Caco-2 (cell line): ENCODE measurements around the gene OSBPL10. TPM values are rescaled to one million over a fixed set of nuclear protein-coding genes. Genes with fewer than 3 reads are reported as not detected.
"Not testable (repeated sequence)": the region's sequence is repeated elsewhere in the genome, so short reads cannot be mapped to it uniquely, and the experiment has no call there.

Experiments used
- BruUV-seq: library from RNA; stranded (reverse); fragments of 400-500 nt; replicated peaks from 2 replicates; lab custom pipeline; 2021; lab: Mats Ljungman, UMichigan
- CTCF ChIA-PET: fragments of 300-600 bp; sonication (Branson Sonifier 250); formaldehyde crosslinking; loops from one replicate; lab custom pipeline; 2022; ENCODE audit warnings: antibody characterized with exemption; lab: Charles Lee
- POLR2A ChIA-PET: fragments of 300-600 bp; sonication (Branson Sonifier 250); formaldehyde crosslinking; loops from one replicate; lab custom pipeline; 2022; ENCODE audit warnings: antibody characterized with exemption; lab: Charles Lee
- DNase-seq, 2 experiments: peaks; one replicate each; pipeline versions ENCODE4 v3.0.0 to v3.0.0-alpha.2; 2020 to 2022
- H3K27me3 ChIP-seq: replicated peaks from 2 replicates; pipeline ENCODE4 v1.6.0; 2011; ENCODE audit warnings: low read length; ENCODE audit not compliant: control insufficient read depth, insufficient read depth
- H3K36me3 ChIP-seq: 2 replicates; pipeline ENCODE4 v1.5.1; 2011; ENCODE audit warnings: low read length; ENCODE audit not compliant: control insufficient read depth, insufficient read depth
- H3K4me1 ChIP-seq: fragments of 250-450 bp; sonication (Bioruptor Pico); 2 replicates; pipeline ENCODE4 v1.5.1; 2020; ENCODE audit warnings: mild to moderate bottlenecking
- H3K4me3 ChIP-seq: 2 replicates; pipeline ENCODE4 v1.5.1; 2011; ENCODE audit warnings: low read depth, mild to moderate bottlenecking, control low read depth, low read length
- H3K9me3 ChIP-seq: fragments of 250-450 bp; sonication (Bioruptor Pico); 2 replicates; pipeline ENCODE4 v1.5.1; 2020; ENCODE audit warnings: mild to moderate bottlenecking, moderate library complexity
- H3K27ac Mint-ChIP-seq: one replicate; pipeline ENCODE4 v1.8.0; 2022; ENCODE audit warnings: mixed read lengths; ENCODE audit not compliant: unreplicated experiment
- H3K27me3 Mint-ChIP-seq: one replicate; pipeline ENCODE4 v1.8.0; 2022; ENCODE audit warnings: mixed read lengths; ENCODE audit not compliant: insufficient read depth, unreplicated experiment
- H3K36me3 Mint-ChIP-seq: one replicate; pipeline ENCODE4 v1.8.0; 2022; ENCODE audit warnings: mild to moderate bottlenecking, mixed read lengths; ENCODE audit not compliant: insufficient read depth, unreplicated experiment
- H3K4me1 Mint-ChIP-seq: one replicate; pipeline ENCODE4 v1.8.0; 2022; ENCODE audit warnings: low read depth, mixed read lengths; ENCODE audit not compliant: unreplicated experiment
- H3K4me3 Mint-ChIP-seq: one replicate; pipeline ENCODE4 v1.8.0; 2022; ENCODE audit warnings: mild to moderate bottlenecking, moderate library complexity, mixed read lengths; ENCODE audit not compliant: unreplicated experiment
- H3K9me3 Mint-ChIP-seq: one replicate; pipeline ENCODE4 v1.8.0; 2022; ENCODE audit warnings: mixed read lengths; ENCODE audit not compliant: unreplicated experiment
- CTCF ChIP-seq, 2 experiments: fragments of 200-600 bp in 1 of 2; IDR thresholded peaks; 1 replicate in 1 of 2; 2 replicates in 1 of 2; pipeline versions ENCODE4 v1.5.1 to v1.8.0; 2011 to 2022; ENCODE audit warnings: antibody characterized with exemption in 1 of 2, control low read depth in 1 of 2, inconsistent platforms in 1 of 2, low read depth in 1 of 2, low read length in 1 of 2, mild to moderate bottlenecking in 1 of 2, moderate library complexity in 1 of 2; ENCODE audit not compliant: insufficient read depth in 1 of 2, severe bottlenecking in 1 of 2, unreplicated experiment in 1 of 2
- intact Hi-C: fragments of 100-400 bp; cut with micrococcal nuclease; formaldehyde crosslinking; loops from one replicate; pipeline ENCODE4 v1.10.0; 2022; ENCODE audit not compliant: unreplicated experiment
- total RNA-seq: library from RNA; stranded (reverse); gene quantifications from 2 replicates; pipeline ENCODE4 v1.2.3, GENCODE V29; 2022

The OSBPL10 gene
- total RNA-seq, 1 experiment from 2014 or later: 71.2 TPM

- POLR2A ChIA-PET: no interaction called here
Measured at GRCh38 chr3:31997500-31997899, 16.4 kb upstream of the OSBPL10 start.

GRCh38 chr3:31996195-31996594 lies 15.1 kb upstream of the OSBPL10 start:
- intact Hi-C loops: no loop called here
- BruUV-seq: no TSS peak
- Mint-ChIP-seq H3K36me3 (no peaks in the 10 kb centered on the region), H3K27me3 (no peaks in the 10 kb centered on the region), H3K9me3 (peaks cover 10% of the 10 kb centered on the region), H3K4me1 (no peaks in the 10 kb centered on the region), H3K4me3 (no peak overlapping the region), H3K27ac (no peak overlapping the region)
- Histone ChIP-seq H3K4me1 (peaks cover 8% of the 10 kb centered on the region), H3K36me3 (no peaks in the 10 kb centered on the region), H3K9me3 (peaks cover 3% of the 10 kb centered on the region; the same call in 1 of the 2 replicates), H3K4me3 (no peak overlapping the region), H3K27me3 (no peaks in the 10 kb centered on the region)
- ChIA-PET POLR2A (no interaction called here), CTCF (no interaction called here)
- TF ChIP-seq CTCF (IDR thresholded peaks at IDR 0.05; ENCODE audit: insufficient read depth in 1 of 2, low read depth in 1 of 2, low read length in 1 of 2, severe bottlenecking in 1 of 2, unreplicated experiment in 1 of 2): no peak
- DNase-seq: no peak

More at GRCh38 chr3:31997500-31997899, 16.4 kb upstream of the OSBPL10 start:
- H3K9me3 ChIP-seq: no peaks in the 10 kb centered on the region
- peaks cover 10% of the 10 kb centered on the region for H3K9me3 Mint-ChIP-seq
- H3K4me1 ChIP-seq: peaks cover 8% of the 10 kb centered on the region
- H3K4me3 Mint-ChIP-seq: no peak overlapping the region
- H3K27ac Mint-ChIP-seq: no peak overlapping the region
- CTCF ChIA-PET: no interaction called here
- intact Hi-C loops: no loop called here
- H3K36me3 Mint-ChIP-seq: no peaks in the 10 kb centered on the region
- H3K36me3 ChIP-seq: no peaks in the 10 kb centered on the region
- no peaks in the 10 kb centered on the region for H3K27me3 ChIP-seq
- H3K4me1 Mint-ChIP-seq: no peaks in the 10 kb centered on the region
- no peak for DNase-seq
- no peaks in the 10 kb centered on the region for H3K27me3 Mint-ChIP-seq
- H3K4me3 ChIP-seq: no peak overlapping the region
- no TSS peak for BruUV-seq
- TF ChIP-seq CTCF (IDR thresholded peaks at IDR 0.05; ENCODE audit: insufficient read depth in 1 of 2, low read depth in 1 of 2, low read length in 1 of 2, severe bottlenecking in 1 of 2, unreplicated experiment in 1 of 2): no peak

GRCh38 chr3:31995026-31995425 lies 14.0 kb upstream of the OSBPL10 start:
- H3K4me1 Mint-ChIP-seq, H3K4me3 Mint-ChIP-seq, DNase-seq: not testable (repeated sequence)

GRCh38 chr3:31993843-31994242 lies 12.8 kb upstream of the OSBPL10 start:
- no peak for DNase-seq
- H3K27me3 ChIP-seq: no peaks in the 10 kb centered on the region
- no peaks in the 10 kb centered on the region for H3K27me3 Mint-ChIP-seq
- no peaks in the 10 kb centered on the region for H3K4me1 ChIP-seq
- H3K36me3 ChIP-seq: no peaks in the 10 kb centered on the region
- ChIA-PET CTCF (no interaction called here), POLR2A (no interaction called here)
- H3K9me3 ChIP-seq: peaks cover 3% of the 10 kb centered on the region; the same call in 1 of the 2 replicates
- no peak overlapping the region for H3K27ac Mint-ChIP-seq
- H3K4me3 ChIP-seq: no peak overlapping the region
- no peak for TF ChIP-seq CTCF (IDR thresholded peaks at IDR 0.05; ENCODE audit: insufficient read depth in 1 of 2, low read depth in 1 of 2, low read length in 1 of 2, severe bottlenecking in 1 of 2, unreplicated experiment in 1 of 2)
- H3K4me1 Mint-ChIP-seq: no peaks in the 10 kb centered on the region
- H3K9me3 Mint-ChIP-seq: peaks cover 10% of the 10 kb centered on the region
- H3K4me3 Mint-ChIP-seq: no peak overlapping the region
- no TSS peak for BruUV-seq
- intact Hi-C loops: no loop called here
- no peaks in the 10 kb centered on the region for H3K36me3 Mint-ChIP-seq

More at GRCh38 chr3:31995026-31995425, 14.0 kb upstream of the OSBPL10 start:
- H3K36me3 ChIP-seq, H3K27ac Mint-ChIP-seq, CTCF ChIA-PET, intact Hi-C loops, POLR2A ChIA-PET, H3K4me3 ChIP-seq, H3K27me3 Mint-ChIP-seq, H3K27me3 ChIP-seq, H3K4me1 ChIP-seq, BruUV-seq, H3K9me3 ChIP-seq, H3K9me3 Mint-ChIP-seq, H3K36me3 Mint-ChIP-seq: not testable (repeated sequence)

GRCh38 chr3:31992995-31993394 lies 11.9 kb upstream of the OSBPL10 start:
- H3K36me3 Mint-ChIP-seq, H3K27ac Mint-ChIP-seq, H3K9me3 Mint-ChIP-seq, H3K4me3 Mint-ChIP-seq, DNase-seq, H3K4me1 Mint-ChIP-seq, CTCF ChIA-PET, H3K9me3 ChIP-seq, BruUV-seq, H3K4me1 ChIP-seq, intact Hi-C loops, H3K4me3 ChIP-seq, H3K27me3 ChIP-seq, H3K36me3 ChIP-seq, H3K27me3 Mint-ChIP-seq, POLR2A ChIA-PET: not testable (repeated sequence)
